Measurements from ENCODE around the gene SPATA24. TPM values are rescaled to one million over a fixed set of nuclear protein-coding genes. Genes with fewer than 3 reads are reported as not detected.

SPATA24 gene
- total and polyA plus RNA-seq, 2 of the 8 experiments (the other 6 are each of a cell fraction or from before 2014, with no cell fraction given) = 5.8 to 9.4 TPM

DNA sequence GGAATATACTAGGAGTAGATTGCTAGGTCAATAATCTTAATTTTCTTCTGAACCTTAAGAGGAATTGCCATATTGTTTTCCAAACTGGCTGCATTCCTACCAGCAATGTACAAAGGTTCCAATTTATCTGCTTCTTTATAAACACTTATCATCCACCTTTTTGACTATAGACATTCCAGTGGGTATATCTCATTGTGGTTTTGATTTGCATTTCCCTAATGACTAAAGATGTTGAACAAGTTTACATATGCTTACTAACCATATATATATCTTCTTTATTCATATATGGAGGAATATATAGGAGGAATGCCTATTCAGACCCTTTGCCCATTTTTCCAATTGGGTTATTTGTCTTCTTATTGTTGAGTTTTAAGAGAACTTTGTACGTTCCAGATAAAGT is 27.8 kb upstream of the SPATA24 start:
- Histone ChIP-seq H2BK120ac (replicated peaks; ENCODE audit: low read depth, low read length) (no peak overlapping the region), H2BK15ac (ENCODE audit: low read length) (no peak overlapping the region), H4K8ac (ENCODE audit: extremely low read depth, insufficient read depth, low read length) (no peak overlapping the region), H4K5ac (ENCODE audit: insufficient read length, low read depth, low read length) (no peak overlapping the region), H3K27ac (ENCODE audit: low read depth, low read length) (no peak overlapping the region), H3K36me3 (ENCODE audit: control insufficient read depth in 2 of 4, insufficient read depth in 4 of 4, low read length in 3 of 4) (peaks cover 0 to 18% (median 6%) of the 10 kb centered on the region in 4 experiments; a peak in 3 of 8 replicates), H4K20me1 (replicated peaks in 1 of 2; ENCODE audit: control insufficient read depth in 1 of 2, insufficient read depth in 2 of 2, low read length in 2 of 2) (no peaks in the 10 kb centered on the region), H3K27me3 (replicated peaks in 1 of 4; ENCODE audit: control insufficient read depth in 3 of 4, extremely low read depth in 1 of 4, insufficient read depth in 3 of 4, low read length in 3 of 4) (no peaks in the 10 kb centered on the region), H3K79me1 (ENCODE audit: low read depth, low read length) (no peaks in the 10 kb centered on the region), H3K4me2 (ENCODE audit: insufficient read depth in 1 of 2, low read depth in 2 of 2, low read length in 2 of 2) (no peak overlapping the region), H3K9me3 (ENCODE audit: insufficient read depth in 2 of 2, low read depth in 1 of 2, low read length in 1 of 2) (no peaks in the 10 kb centered on the region), H3K23ac (ENCODE audit: insufficient read length) (no peak overlapping the region), H2BK5ac (ENCODE audit: low read depth, low read length) (no peak overlapping the region), H3K79me2 (ENCODE audit: control insufficient read depth in 1 of 2, insufficient read depth in 2 of 2, low read length in 2 of 2) (no peaks in the 10 kb centered on the region), H3K18ac (ENCODE audit: extremely low read depth, low read length) (no peak overlapping the region), H2BK20ac (ENCODE audit: low read length) (no peak overlapping the region), H2AFZ (ENCODE audit: low read length) (no peak overlapping the region), H3K9ac (replicated peaks in 1 of 4; ENCODE audit: extremely low read depth in 1 of 4, low read depth in 3 of 4, low read length in 3 of 4) (no peak overlapping the region), H3K23me2 (ENCODE audit: low read depth, low read length) (no peaks in the 10 kb centered on the region), H3K14ac (ENCODE audit: insufficient read length) (no peak overlapping the region), H4K91ac (replicated peaks; ENCODE audit: insufficient read length, low read length) (no peak overlapping the region), H3K4ac (replicated peaks; ENCODE audit: insufficient read length, low read depth, low read length) (no peak overlapping the region), H3K4me3 (ENCODE audit: extremely low read depth in 1 of 4, insufficient read depth in 2 of 4, low read depth in 3 of 4, low read length in 4 of 4) (no peak overlapping the region), H2BK12ac (ENCODE audit: low read depth, low read length) (no peak overlapping the region), H3K4me1 (replicated peaks in 1 of 4; ENCODE audit: control insufficient read depth in 3 of 4, insufficient read depth in 4 of 4, low read length in 3 of 4) (no peaks in the 10 kb centered on the region), H2AK5ac (ENCODE audit: low read depth, low read length) (no peak overlapping the region), H3K56ac (replicated peaks; ENCODE audit: insufficient read length, low read depth, low read length) (no peak overlapping the region)
- no peak for DNase-seq (ENCODE audit: low read depth in 1 of 2, low spot score in 2 of 2)
- 95% methylated on average over 1 of the region's 1 CpG; no CpG with 5 or more reads in 1 of the 2 experiments for WGBS, 2 experiments (ENCODE audit: extremely low coverage in 1 of 2, insufficient coverage in 1 of 2, insufficient read length in 1 of 2, insufficient replicate concordance in 2 of 2, low coverage in 1 of 2, low lambda C conversion rate in 2 of 2, missing lambda C conversion rate in 1 of 2)
- no peak for TF ChIP-seq RNF2 (IDR thresholded peaks at IDR 0.05; ENCODE audit: borderline replicate concordance, low read depth, low read length, missing control alignments, poor library complexity, severe bottlenecking)
- FAIRE-seq = no peak
- ChIA-PET CTCF (ENCODE audit: partially characterized antibody) (interaction anchor here (0.7 to 3.4 kb wide), 4 partner anchors 8 to 79 kb away, joined by 3 to 18 read pairs (median 4); no protein-coding TSS in a partner anchor), POLR2A (ENCODE audit: partially characterized antibody) (interaction anchor here (1.3 kb wide), 1 partner anchor 20 kb away, joined by 3 read pairs; no protein-coding TSS in a partner anchor)

Data from H1 (cell line).